A673 (cell line): ENCODE measurements around the gene TES. TPM values are rescaled to one million over a fixed set of nuclear protein-coding genes. Genes with fewer than 3 reads are reported as not detected.
A peak's percentile ranks its signal among the peaks of the same experiment; 100 is the strongest.

Experiments used
- BruUV-seq: library from RNA; stranded (reverse); fragments of 400-500 nt; replicated peaks from 2 replicates; lab custom pipeline; 2021; lab: Mats Ljungman, UMichigan
- CTCF ChIA-PET: fragments of 300-600 bp; sonication (Branson Sonifier 250); formaldehyde crosslinking; loops from one replicate; lab custom pipeline; 2022; ENCODE audit warnings: antibody characterized with exemption; lab: Charles Lee
- POLR2A ChIA-PET: fragments of 300-600 bp; sonication (Branson Sonifier 250); formaldehyde crosslinking; loops from one replicate; lab custom pipeline; 2022; ENCODE audit warnings: antibody characterized with exemption; ENCODE audit not compliant: low non-redundant PET; lab: Charles Lee
- DNase-seq: peaks from one replicate; pipeline ENCODE4 v3.0.0-alpha.2; 2015; ENCODE audit warnings: low spot score
- H3K27ac ChIP-seq: fragments of 200-600 bp; sonication (generic); 2 replicates; pipeline ENCODE4 v1.5.1; 2016; ENCODE audit warnings: mixed run types, low read depth, mild to moderate bottlenecking, mixed read lengths, antibody characterized with exemption, low read length; ENCODE audit not compliant: poor library complexity, severe bottlenecking
- H3K27me3 ChIP-seq: fragments of 200-600 bp; sonication (generic); replicated peaks from 2 replicates; pipeline ENCODE4 v1.6.1; 2017; ENCODE audit warnings: mixed run types, low read depth, mild to moderate bottlenecking, mixed read lengths, antibody characterized with exemption, low read length; ENCODE audit not compliant: insufficient read depth, poor library complexity
- H3K36me3 ChIP-seq: fragments of 200-600 bp; sonication (generic); 2 replicates; pipeline ENCODE4 v1.6.1; 2016; ENCODE audit warnings: mixed run types, mild to moderate bottlenecking, mixed read lengths, antibody characterized with exemption, low read length; ENCODE audit not compliant: insufficient read depth, poor library complexity, severe bottlenecking
- H3K4me1 ChIP-seq: fragments of 200-600 bp; sonication (generic); 2 replicates; pipeline ENCODE4 v1.6.1; 2017; ENCODE audit warnings: mixed run types, mild to moderate bottlenecking, mixed read lengths, antibody characterized with exemption, low read length; ENCODE audit not compliant: insufficient read depth, poor library complexity, severe bottlenecking
- H3K4me3 ChIP-seq: fragments of 200-600 bp; sonication (generic); 2 replicates; pipeline ENCODE4 v1.5.1; 2016; ENCODE audit warnings: low read depth, mixed run types, mild to moderate bottlenecking, mixed read lengths, low read length; ENCODE audit not compliant: poor library complexity, severe bottlenecking
- H3K9me3 ChIP-seq: fragments of 200-600 bp; sonication (generic); 2 replicates; pipeline ENCODE4 v1.6.1; 2016; ENCODE audit warnings: mixed run types, low read depth, mild to moderate bottlenecking, mixed read lengths, antibody characterized with exemption, low read length; ENCODE audit not compliant: poor library complexity, severe bottlenecking
- EZH2 ChIP-seq: fragments of 200-600 bp; sonication (generic); IDR thresholded peaks from 2 replicates; pipeline ENCODE4 v1.6.1; 2017; ENCODE audit warnings: borderline replicate concordance, low read depth, mild to moderate bottlenecking, mixed read lengths, antibody characterized with exemption, low read length; ENCODE audit not compliant: poor library complexity, severe bottlenecking
- intact Hi-C: fragments of 100-400 bp; cut with micrococcal nuclease; formaldehyde crosslinking; loops from one replicate; pipeline ENCODE4 v1.10.0; 2022; ENCODE audit not compliant: unreplicated experiment
- total RNA-seq: library from RNA; stranded (reverse); gene quantifications from 2 replicates; pipeline ENCODE4 v1.2.3, GENCODE V29; 2021
- TF ChIP-seq, protein P1 (sequence below): fragments of 300-800, 200-600 bp; sonication (generic); conservative IDR thresholded peaks from 2 replicates; pipeline ENCODE4 v1.5.1; 2017; ENCODE audit warnings: low read depth, mild to moderate bottlenecking, antibody characterized with exemption, low read length, moderate library complexity, mixed read lengths

Gene TES
- total RNA-seq, 1 experiment from 2014 or later, result 121 TPM

DNA sequence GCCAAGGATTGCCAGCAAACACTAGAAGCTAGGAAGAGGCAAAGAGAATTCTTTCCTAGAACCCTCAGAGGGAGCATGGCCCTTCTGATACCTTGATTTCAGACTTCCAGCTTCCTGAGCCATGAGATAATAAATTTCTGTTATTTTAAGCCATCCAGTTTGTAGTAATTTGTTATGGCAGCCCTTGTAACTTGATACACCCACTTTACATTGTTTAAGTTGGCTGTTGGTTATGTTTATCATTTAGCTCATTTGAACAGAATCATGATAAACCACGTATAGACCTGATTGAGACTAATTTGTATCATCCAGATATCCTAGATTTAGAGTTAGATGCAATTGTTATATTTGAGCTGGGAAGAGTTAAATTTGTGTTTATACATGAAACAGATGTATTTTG, 9.4 kb upstream of the TES start:
- ChIA-PET CTCF (no interaction called here), POLR2A (interaction anchor here (0.8 kb wide), 1 partner anchor 10 kb away, joined by 3 read pairs; no protein-coding TSS in a partner anchor)
- H3K9me3 ChIP-seq, result no peaks in the 10 kb centered on the region
- no peak overlapping the region for H3K27ac ChIP-seq
- DNase-seq, result no peak
- H3K4me1 ChIP-seq, result peaks cover 12% of the 10 kb centered on the region
- TF ChIP-seq EZH2, result no peak
- TF ChIP-seq, protein P1, sequence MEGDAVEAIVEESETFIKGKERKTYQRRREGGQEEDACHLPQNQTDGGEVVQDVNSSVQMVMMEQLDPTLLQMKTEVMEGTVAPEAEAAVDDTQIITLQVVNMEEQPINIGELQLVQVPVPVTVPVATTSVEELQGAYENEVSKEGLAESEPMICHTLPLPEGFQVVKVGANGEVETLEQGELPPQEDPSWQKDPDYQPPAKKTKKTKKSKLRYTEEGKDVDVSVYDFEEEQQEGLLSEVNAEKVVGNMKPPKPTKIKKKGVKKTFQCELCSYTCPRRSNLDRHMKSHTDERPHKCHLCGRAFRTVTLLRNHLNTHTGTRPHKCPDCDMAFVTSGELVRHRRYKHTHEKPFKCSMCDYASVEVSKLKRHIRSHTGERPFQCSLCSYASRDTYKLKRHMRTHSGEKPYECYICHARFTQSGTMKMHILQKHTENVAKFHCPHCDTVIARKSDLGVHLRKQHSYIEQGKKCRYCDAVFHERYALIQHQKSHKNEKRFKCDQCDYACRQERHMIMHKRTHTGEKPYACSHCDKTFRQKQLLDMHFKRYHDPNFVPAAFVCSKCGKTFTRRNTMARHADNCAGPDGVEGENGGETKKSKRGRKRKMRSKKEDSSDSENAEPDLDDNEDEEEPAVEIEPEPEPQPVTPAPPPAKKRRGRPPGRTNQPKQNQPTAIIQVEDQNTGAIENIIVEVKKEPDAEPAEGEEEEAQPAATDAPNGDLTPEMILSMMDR, result no peak
- H3K4me3 ChIP-seq, result no peak overlapping the region
- no peaks in the 10 kb centered on the region for H3K27me3 ChIP-seq
- H3K36me3 ChIP-seq, result no peaks in the 10 kb centered on the region
- intact Hi-C loops, result no loop called here
- BruUV-seq, result no TSS peak

DNA sequence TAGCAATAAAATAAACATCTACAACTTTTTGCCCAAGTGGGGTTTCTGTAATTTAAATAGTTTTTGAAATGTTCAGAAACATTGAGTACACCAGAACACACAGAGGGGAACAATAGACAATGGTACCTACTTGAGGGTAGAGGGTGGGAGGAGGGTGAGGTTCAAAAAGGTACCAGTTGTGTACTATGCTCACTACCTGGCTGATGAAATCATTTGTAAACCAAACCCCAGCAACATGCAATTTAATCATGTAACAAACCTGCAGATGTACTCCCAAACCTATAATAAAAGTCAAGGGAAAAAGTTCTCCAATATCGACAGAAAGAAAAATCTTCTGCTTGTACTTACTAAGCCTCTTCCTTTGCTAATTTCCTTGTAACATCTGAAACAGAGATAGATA, 4.2 kb upstream of the TES start:
- H3K36me3 ChIP-seq, result no peaks in the 10 kb centered on the region
- H3K4me3 ChIP-seq, result no peak overlapping the region
- DNase-seq, result no peak
- no peaks in the 10 kb centered on the region for H3K9me3 ChIP-seq
- intact Hi-C loops, result no loop called here
- no peak overlapping the region for H3K27ac ChIP-seq
- POLR2A ChIA-PET, result no interaction called here
- H3K4me1 ChIP-seq, result peaks cover 14% of the 10 kb centered on the region
- BruUV-seq, result no TSS peak
- no peaks in the 10 kb centered on the region for H3K27me3 ChIP-seq
- CTCF ChIA-PET, result no interaction called here
- no peak for TF ChIP-seq EZH2

DNA sequence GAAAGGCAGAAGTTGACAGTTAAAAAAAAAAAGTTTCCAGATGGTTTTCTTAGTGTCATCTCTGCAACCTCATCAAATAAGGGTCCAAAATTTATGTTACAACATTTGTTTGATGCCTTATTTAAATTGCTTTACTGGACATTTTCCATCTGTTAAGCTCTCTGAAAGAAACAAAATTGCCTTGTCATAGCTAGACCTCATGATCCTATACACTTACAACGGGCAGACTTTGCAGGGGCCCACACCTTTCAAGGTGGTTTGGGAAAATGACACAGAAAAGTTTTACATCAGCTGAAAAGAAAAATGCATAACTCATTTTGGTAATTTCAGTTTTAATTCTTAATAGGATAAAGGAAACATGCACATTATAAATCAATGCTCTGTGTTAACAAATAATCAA, 1.4 kb upstream of the TES start:
- Histone ChIP-seq H3K27me3 (no peaks in the 10 kb centered on the region), H3K27ac (no peak overlapping the region), H3K9me3 (no peaks in the 10 kb centered on the region), H3K4me3 (no peak overlapping the region), H3K4me1 (peaks cover 20% of the 10 kb centered on the region), H3K36me3 (no peaks in the 10 kb centered on the region)
- DNase-seq, result no peak
- TF ChIP-seq, protein P1, result no peak
- no peak for TF ChIP-seq EZH2
- no TSS peak for BruUV-seq
- CTCF ChIA-PET, result no interaction called here
- intact Hi-C loops, result no loop called here
- POLR2A ChIA-PET, result interaction anchor here (0.5 kb wide), 1 partner anchor 255 kb away, joined by 3 read pairs; no protein-coding TSS in a partner anchor

DNA sequence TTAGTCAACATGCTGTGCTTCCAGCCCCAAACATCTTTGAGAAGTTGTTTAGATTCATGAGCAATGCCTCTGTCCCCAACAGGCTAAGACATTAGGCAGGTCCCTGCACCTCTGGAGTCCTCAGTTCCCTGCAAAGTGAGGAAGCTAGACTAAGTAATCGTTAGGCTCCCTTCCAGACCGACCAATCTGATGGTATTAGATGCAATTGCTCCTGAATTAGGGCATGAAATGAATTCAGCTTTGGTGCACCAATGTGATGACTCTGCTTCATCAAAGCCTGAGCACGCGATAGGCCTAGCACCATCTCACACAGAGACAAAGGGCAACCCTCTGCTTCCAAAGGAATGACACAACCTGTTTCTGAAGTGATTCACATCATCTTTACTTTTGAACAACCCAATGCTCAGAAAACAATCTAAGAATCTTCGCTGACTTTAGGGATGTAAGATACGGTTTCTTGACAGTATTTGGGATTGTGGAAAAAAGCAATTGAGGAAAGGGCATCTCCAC, 723 bp upstream of the TES start:
- no peak overlapping the region for H3K27ac ChIP-seq
- DNase-seq, result no peak
- ChIA-PET CTCF (interaction anchor here (1.7 kb wide), 1 partner anchor 29 kb away, joined by 8 read pairs; no protein-coding TSS in a partner anchor), POLR2A (interaction anchor here (0.5 to 0.6 kb wide), 2 partner anchors 254 to 318 kb away, joined by 3 read pairs; no protein-coding TSS in a partner anchor)
- TF ChIP-seq, protein P1, result no peak
- no peak for TF ChIP-seq EZH2
- no TSS peak for BruUV-seq
- intact Hi-C loops, result no loop called here
- H3K27me3 ChIP-seq, result no peaks in the 10 kb centered on the region
- H3K9me3 ChIP-seq, result no peaks in the 10 kb centered on the region
- H3K36me3 ChIP-seq, result no peaks in the 10 kb centered on the region
- H3K4me3 ChIP-seq, result peak overlapping the region; percentile 78
- peaks cover 27% of the 10 kb centered on the region for H3K4me1 ChIP-seq
